ENCODE results near the gene TMEM273. TPM values are rescaled to one million over a fixed set of nuclear protein-coding genes. Genes with fewer than 3 reads are reported as not detected.

Gene TMEM273
- total and polyA plus RNA-seq, 2 of the 4 experiments (the other 2 are of a cell fraction): not detected

GRCh38 chr10:49168171-49168540 is 20.0 kb downstream of the TMEM273 start:
- no TSS peak for BruUV-seq (replicated peaks)
- Histone ChIP-seq H4K91ac (ENCODE audit: insufficient read depth, low read depth, low read length) (no peak overlapping the region), H3K9me1 (ENCODE audit: insufficient read depth, low read length) (no peaks in the 10 kb centered on the region; the same call in 1 of the 2 replicates), H3K36me3 (ENCODE audit: control insufficient read depth, insufficient read depth, low read length) (no peaks in the 10 kb centered on the region), H3K79me1 (ENCODE audit: low read depth in 1 of 2, low read length in 2 of 2) (no peaks in the 10 kb centered on the region), H2BK120ac (ENCODE audit: low read depth, low read length) (no peak overlapping the region), H3K9me3 (ENCODE audit: control insufficient read depth, insufficient read depth, low read length) (no peaks in the 10 kb centered on the region), H3K27ac (ENCODE audit: insufficient read depth, low read length) (no peak overlapping the region), H3K4ac (ENCODE audit: low read depth, low read length) (no peak overlapping the region), H2BK5ac (ENCODE audit: low read depth, low read length, poor library complexity, severe bottlenecking) (no peak overlapping the region), H3K4me1 (ENCODE audit: control insufficient read depth, insufficient read depth, low read length) (peaks cover 4% of the 10 kb centered on the region), H3K56ac (ENCODE audit: extremely low read depth, insufficient read depth, low read length) (no peak overlapping the region), H2AK9ac (replicated peaks; ENCODE audit: low read depth, low read length, poor library complexity) (no peak overlapping the region), H4K8ac (ENCODE audit: low read depth in 2 of 2, low read length in 2 of 2) (no peak overlapping the region), H4K20me1 (ENCODE audit: insufficient read depth, low read length) (no peaks in the 10 kb centered on the region), H3K18ac (ENCODE audit: low read depth, low read length) (no peak overlapping the region), H3K14ac (replicated peaks; ENCODE audit: low read depth, low read length) (no peak overlapping the region), H4K5ac (ENCODE audit: low read depth, low read length) (no peak overlapping the region), H3K9ac (ENCODE audit: low read depth, low read length) (no peak overlapping the region), H2BK15ac (ENCODE audit: low read depth, low read length) (no peak overlapping the region), H3K4me3 (ENCODE audit: insufficient read depth, low read depth, low read length) (no peak overlapping the region), H2BK20ac (ENCODE audit: low read depth, low read length) (no peak overlapping the region), H2AFZ (replicated peaks; ENCODE audit: low read length, poor library complexity) (no peak overlapping the region), H3K4me2 (ENCODE audit: low read depth, low read length) (no peak overlapping the region), H3K23ac (ENCODE audit: low read depth, low read length) (no peak overlapping the region), H3K27me3 (ENCODE audit: control insufficient read depth, insufficient read depth, low read length) (no peaks in the 10 kb centered on the region), H2AK5ac (ENCODE audit: low read depth, low read length) (no peak overlapping the region)
- ATAC-seq (ENCODE audit: low read depth) (no peak), DNase-seq (no peak)
- intact Hi-C loops (cut with micrococcal nuclease): loop anchor here (10.0 kb wide), 1 partner anchor 347 kb away; no protein-coding TSS in a partner anchor
- TF ChIP-seq MXI1 (IDR thresholded peaks at IDR 0.05; ENCODE audit: borderline replicate concordance, low read depth, low read length): no peak
- TF ChIP-seq CEBPB (IDR thresholded peaks at IDR 0.05; ENCODE audit: low read depth, low read length): no peak
- no peak for TF ChIP-seq MAZ (IDR thresholded peaks at IDR 0.05; ENCODE audit: borderline replicate concordance, low read depth, low read length)
- no peak for TF ChIP-seq ELK1 (IDR thresholded peaks at IDR 0.05; ENCODE audit: borderline replicate concordance, low read depth, low read length)
- no peak for TF ChIP-seq SMC3 (IDR thresholded peaks at IDR 0.05; ENCODE audit: low read depth, low read length)
- no peak for TF ChIP-seq CTCF (conservative IDR thresholded peaks at IDR 0.05; ENCODE audit: low read depth, low read length)
- no peak for TF ChIP-seq RFX5 (IDR thresholded peaks at IDR 0.05; ENCODE audit: low read depth, low read length)
- TF ChIP-seq RAD21 (IDR thresholded peaks at IDR 0.05; ENCODE audit: low read length): no peak
- no peak for TF ChIP-seq POLR2A (IDR thresholded peaks at IDR 0.05; ENCODE audit: low read depth, low read length)
- TF ChIP-seq USF2 (IDR thresholded peaks at IDR 0.05; ENCODE audit: low read depth, low read length): no peak
- no peak for TF ChIP-seq NFE2L2 (IDR thresholded peaks at IDR 0.05; ENCODE audit: low read depth, low read length)
- 86% methylated on average over 1 of the region's 4 CpGs; no CpG with 5 or more reads in 1 of the 2 experiments for WGBS, 2 experiments (ENCODE audit: extremely low coverage in 2 of 2, insufficient read length in 1 of 2)
- ChIA-PET POLR2A (ENCODE audit: unreplicated experiment) (no interaction called here), CTCF (no interaction called here)
- in situ Hi-C loops (cut with MboI; ENCODE audit: low sequenced_read_pairs): no loop called here
- dilution Hi-C loops (cut with HindIII; ENCODE audit: low sequenced_read_pairs, unreplicated experiment): no loop called here
